ENCODE results near the gene DNTTIP2. TPM values are rescaled to one million over a fixed set of nuclear protein-coding genes. Genes with fewer than 3 reads are reported as not detected.

DNTTIP2 gene
- polyA plus RNA-seq, 1 donor from 2014 or later: 43.8 TPM

GRCh38 chr1:93908394-93909145 is 29.6 kb upstream of the DNTTIP2 start:
- Histone ChIP-seq H3K4me2 (ENCODE audit: low read length) (peak overlapping the region; percentile 82), H3F3A (ENCODE audit: insufficient read depth, low read length, poor library complexity, severe bottlenecking) (no peaks in the 10 kb centered on the region), H3K79me2 (replicated peaks; ENCODE audit: insufficient read depth, low read length) (peaks cover 9% of the 10 kb centered on the region), H3K9me2 (ENCODE audit: insufficient read depth, low read length) (no peaks in the 10 kb centered on the region), H4K20me1 (ENCODE audit: insufficient read depth) (no peaks in the 10 kb centered on the region), H3K4me3 (ENCODE audit: low read length) (peak overlapping the region; percentile 90), H3K27me3 (ENCODE audit: insufficient read depth, low read depth, low read length) (no peaks in the 10 kb centered on the region), H3K36me3 (ENCODE audit: insufficient read depth, low read length) (no peaks in the 10 kb centered on the region), H3K27ac (ENCODE audit: low read length) (no peak overlapping the region), H3K9ac (ENCODE audit: low read length) (peak overlapping the region; percentile 70), H3K9me3 (ENCODE audit: low read length) (no peaks in the 10 kb centered on the region), H2AFZ (ENCODE audit: low read depth, low read length) (no peak overlapping the region)
- TF ChIP-seq EP300 (conservative IDR thresholded peaks at IDR 0.05; ENCODE audit: poor library complexity, severe bottlenecking) (no peak), RAD21 (conservative IDR thresholded peaks at IDR 0.05) (no peak), POLR2AphosphoS5 (IDR thresholded peaks at IDR 0.05) (no peak), CTCF (IDR thresholded peaks at IDR 0.05; ENCODE audit: poor library complexity, severe bottlenecking) (no peak), TAF1 (IDR thresholded peaks at IDR 0.05; ENCODE audit: low read depth) (no peak), EZH2 (IDR thresholded peaks at IDR 0.05; ENCODE audit: borderline replicate concordance, insufficient read depth, low read length, poor library complexity, severe bottlenecking) (no peak), MXI1 (conservative IDR thresholded peaks at IDR 0.05; ENCODE audit: poor library complexity, severe bottlenecking) (no peak), SMC3 (conservative IDR thresholded peaks at IDR 0.05; ENCODE audit: poor library complexity) (no peak), REST (IDR thresholded peaks at IDR 0.05; ENCODE audit: borderline replicate concordance) (no peak)

- H3K9me3 ChIP-seq (ENCODE audit: low read length): no peaks in the 10 kb centered on the region
- no peaks in the 10 kb centered on the region for H3K9me2 ChIP-seq (ENCODE audit: insufficient read depth, low read length)
- no peaks in the 10 kb centered on the region for H4K20me1 ChIP-seq (ENCODE audit: insufficient read depth)
- no peak overlapping the region for H2AFZ ChIP-seq (ENCODE audit: low read depth, low read length)
- H3K27ac ChIP-seq (ENCODE audit: low read length): no peak overlapping the region
- no peaks in the 10 kb centered on the region for H3F3A ChIP-seq (ENCODE audit: insufficient read depth, low read length, poor library complexity, severe bottlenecking)
- no peak overlapping the region for H3K9ac ChIP-seq (ENCODE audit: low read length)
- H3K4me3 ChIP-seq (ENCODE audit: low read length): peak overlapping the region; percentile 90
- no peaks in the 10 kb centered on the region for H3K27me3 ChIP-seq (ENCODE audit: insufficient read depth, low read depth, low read length)
- TF ChIP-seq RAD21 (conservative IDR thresholded peaks at IDR 0.05) (no peak), EP300 (conservative IDR thresholded peaks at IDR 0.05; ENCODE audit: poor library complexity, severe bottlenecking) (no peak), EZH2 (IDR thresholded peaks at IDR 0.05; ENCODE audit: borderline replicate concordance, insufficient read depth, low read length, poor library complexity, severe bottlenecking) (no peak), POLR2AphosphoS5 (IDR thresholded peaks at IDR 0.05) (no peak), SMC3 (conservative IDR thresholded peaks at IDR 0.05; ENCODE audit: poor library complexity) (no peak), REST (IDR thresholded peaks at IDR 0.05; ENCODE audit: borderline replicate concordance) (no peak), TAF1 (IDR thresholded peaks at IDR 0.05; ENCODE audit: low read depth) (no peak), MXI1 (conservative IDR thresholded peaks at IDR 0.05; ENCODE audit: poor library complexity, severe bottlenecking) (no peak), CTCF (IDR thresholded peaks at IDR 0.05; ENCODE audit: poor library complexity, severe bottlenecking) (no peak)
- H3K4me2 ChIP-seq (ENCODE audit: low read length): peak overlapping the region; percentile 82
- H3K36me3 ChIP-seq (ENCODE audit: insufficient read depth, low read length): no peaks in the 10 kb centered on the region
- H3K79me2 ChIP-seq (replicated peaks; ENCODE audit: insufficient read depth, low read length): peaks cover 9% of the 10 kb centered on the region
Measured at GRCh38 chr1:93907718-93908117, 28.7 kb upstream of the DNTTIP2 start.

Measured in neural cell (in vitro differentiated cells).